CD4-positive, alpha-beta T cell treated with Interleukin-17A for 1 hour (primary cell): ENCODE measurements around the gene ST14.

Source experiments
- DNase-seq: peaks from one replicate; pipeline ENCODE4 v3.0.0-alpha.2; 2020

ST14 gene

GRCh38 chr11:130137999-130138398 lies 21.6 kb upstream of the ST14 start:
- DNase-seq = no peak

GRCh38 chr11:130139401-130139800 lies 20.2 kb upstream of the ST14 start:
- DNase-seq = no peak

- DNase-seq = no peak
Observed at GRCh38 chr11:130141561-130142341, 17.8 kb upstream of the ST14 start.

- no peak for DNase-seq
Observed at GRCh38 chr11:130144141-130144540, 15.4 kb upstream of the ST14 start.

- no peak for DNase-seq
Observed at GRCh38 chr11:130144861-130145281, 14.7 kb upstream of the ST14 start.

GRCh38 chr11:130145311-130145812 lies 14.2 kb upstream of the ST14 start:
- DNase-seq = no peak

GRCh38 chr11:130145975-130146776 lies 13.4 kb upstream of the ST14 start:
- no peak for DNase-seq

- DNase-seq = peak; percentile 48
Observed at GRCh38 chr11:130146796-130147195, 12.8 kb upstream of the ST14 start.

GRCh38 chr11:130148796-130149326 lies 10.7 kb upstream of the ST14 start:
- no peak for DNase-seq

- DNase-seq = no peak
Observed at GRCh38 chr11:130150790-130151189, 8.8 kb upstream of the ST14 start.

GRCh38 chr11:130151196-130151595 lies 8.4 kb upstream of the ST14 start:
- DNase-seq = no peak

- no peak for DNase-seq
Observed at GRCh38 chr11:130156108-130157022, 3.2 kb upstream of the ST14 start.

- DNase-seq = no peak
Observed at GRCh38 chr11:130157101-130157500, 2.5 kb upstream of the ST14 start.

- DNase-seq = no peak
Observed at GRCh38 chr11:130157840-130158239, 1.7 kb upstream of the ST14 start.

GRCh38 chr11:130159139-130159538 lies 443 bp upstream of the ST14 start:
- DNase-seq = no peak

- no peak for DNase-seq
Observed at GRCh38 chr11:130160498-130161155, 1.0 kb downstream of the ST14 start.

- DNase-seq = no peak
Observed at GRCh38 chr11:130161441-130162145, 2.0 kb downstream of the ST14 start.

GRCh38 chr11:130162733-130163132 lies 3.2 kb downstream of the ST14 start:
- no peak for DNase-seq

- DNase-seq = no peak
Observed at GRCh38 chr11:130163346-130164220, 4.0 kb downstream of the ST14 start.

GRCh38 chr11:130164221-130164570 lies 4.6 kb downstream of the ST14 start:
- DNase-seq = no peak
